ENCODE results near the gene RNF157. TPM values are rescaled to one million over a fixed set of nuclear protein-coding genes. Genes with fewer than 3 reads are reported as not detected.

Gene RNF157
- 100 to 1,000 TPM in 1 of 2 donors, 10 to 100 TPM in 1; 46.6 to 124 TPM for total RNA-seq

- H3K4me1 Mint-ChIP-seq (ENCODE audit: low read depth in 2 of 2) = peaks cover 28 to 30% of the 10 kb centered on the region in 2 donors
- H3K4me3 Mint-ChIP-seq = peak within 1 kb of the TSS; percentile 95
- H3K27me3 Mint-ChIP-seq = peaks cover 0 to 2% of the 10 kb centered on the region in 2 donors
- ATAC-seq = peak; percentile 94 to 96
- peak; percentile 84 for DNase-seq (ENCODE audit: low spot score)
- H3K27ac Mint-ChIP-seq = peak within 1 kb of the TSS; percentile 86 to 95
- H3K36me3 Mint-ChIP-seq = no peaks in the 10 kb centered on the region
- H3K9me3 Mint-ChIP-seq = no peaks in the 10 kb centered on the region
Observed at GRCh38 chr17:76240461-76241203, at the start of gene RNF157. Gene RNF157, minus strand, starts transcription at chr17:76240493. Its CDS starts 253 bp downstream, at chr17:76240240.

GRCh38 chr17:76281573-76282371, 41.5 kb upstream of the RNF157 start:
- Mint-ChIP-seq H3K9me3 (no peaks in the 10 kb centered on the region), H3K4me1 (ENCODE audit: low read depth in 2 of 2) (peaks cover 6 to 23% of the 10 kb centered on the region in 2 donors), H3K27me3 (no peaks in the 10 kb centered on the region), H3K36me3 (no peaks in the 10 kb centered on the region), H3K4me3 (no peak overlapping the region), H3K27ac (peak overlapping the region in 1 of 2 donors; percentile 73)
- ATAC-seq = no peak
- no peak for DNase-seq (ENCODE audit: low spot score)

GRCh38 chr17:76280650-76281049, 40.4 kb upstream of the RNF157 start:
- no peaks in the 10 kb centered on the region for H3K27me3 Mint-ChIP-seq
- H3K36me3 Mint-ChIP-seq = no peaks in the 10 kb centered on the region
- H3K9me3 Mint-ChIP-seq = no peaks in the 10 kb centered on the region
- peaks cover 6 to 32% of the 10 kb centered on the region in 2 donors for H3K4me1 Mint-ChIP-seq (ENCODE audit: low read depth in 2 of 2)
- peak overlapping the region in 1 of 2 donors; percentile 73 for H3K27ac Mint-ChIP-seq
- ATAC-seq = no peak
- no peak overlapping the region for H3K4me3 Mint-ChIP-seq
- DNase-seq (ENCODE audit: low spot score) = no peak

- ATAC-seq = no peak
- no peaks in the 10 kb centered on the region for H3K27me3 Mint-ChIP-seq
Observed at GRCh38 chr17:76279742-76280287, 39.5 kb upstream of the RNF157 start.

GRCh38 chr17:76278952-76279741, 38.9 kb upstream of the RNF157 start:
- Mint-ChIP-seq H3K9me3 (no peaks in the 10 kb centered on the region), H3K27ac (peak overlapping the region in 1 of 2 donors; percentile 73), H3K4me3 (no peak overlapping the region), H3K4me1 (ENCODE audit: low read depth in 2 of 2) (peaks cover 6 to 36% of the 10 kb centered on the region in 2 donors), H3K36me3 (no peaks in the 10 kb centered on the region), H3K27me3 (no peaks in the 10 kb centered on the region)
- DNase-seq (ENCODE audit: low spot score) (peak; percentile 90), ATAC-seq (peak; percentile 78)

More at GRCh38 chr17:76279742-76280287, 39.5 kb upstream of the RNF157 start:
- Mint-ChIP-seq H3K4me3 (no peak overlapping the region), H3K27ac (peak overlapping the region in 1 of 2 donors; percentile 73), H3K9me3 (no peaks in the 10 kb centered on the region), H3K36me3 (no peaks in the 10 kb centered on the region), H3K4me1 (ENCODE audit: low read depth in 2 of 2) (peaks cover 6 to 34% of the 10 kb centered on the region in 2 donors)
- no peak for DNase-seq (ENCODE audit: low spot score)

GRCh38 chr17:76278268-76278908, 38.1 kb upstream of the RNF157 start:
- Mint-ChIP-seq H3K4me3 (no peak overlapping the region), H3K27ac (peak overlapping the region in 1 of 2 donors; percentile 47), H3K9me3 (no peaks in the 10 kb centered on the region), H3K27me3 (no peaks in the 10 kb centered on the region), H3K4me1 (ENCODE audit: low read depth in 2 of 2) (peaks cover 10 to 40% of the 10 kb centered on the region in 2 donors), H3K36me3 (no peaks in the 10 kb centered on the region)
- no peak for DNase-seq (ENCODE audit: low spot score)
- ATAC-seq = no peak

- H3K27me3 Mint-ChIP-seq = no peaks in the 10 kb centered on the region
- H3K4me3 Mint-ChIP-seq = no peak overlapping the region
- ATAC-seq (no peak), DNase-seq (ENCODE audit: low spot score) (no peak)
- no peaks in the 10 kb centered on the region for H3K36me3 Mint-ChIP-seq
- no peaks in the 10 kb centered on the region for H3K9me3 Mint-ChIP-seq
- H3K4me1 Mint-ChIP-seq (ENCODE audit: low read depth in 2 of 2) = peaks cover 10 to 40% of the 10 kb centered on the region in 2 donors
- peak overlapping the region; percentile 19 to 73 for H3K27ac Mint-ChIP-seq
Observed at GRCh38 chr17:76277300-76278267, 37.3 kb upstream of the RNF157 start.

- Mint-ChIP-seq H3K4me1 (ENCODE audit: low read depth in 2 of 2) (peaks cover 10 to 43% of the 10 kb centered on the region in 2 donors), H3K4me3 (no peak overlapping the region), H3K27me3 (no peaks in the 10 kb centered on the region), H3K36me3 (no peaks in the 10 kb centered on the region), H3K9me3 (no peaks in the 10 kb centered on the region), H3K27ac (peak overlapping the region; percentile 19 to 73)
- no peak for ATAC-seq
- no peak for DNase-seq (ENCODE audit: low spot score)
Observed at GRCh38 chr17:76276461-76277299, 36.4 kb upstream of the RNF157 start.

GRCh38 chr17:76276069-76276431, 35.8 kb upstream of the RNF157 start:
- ATAC-seq (no peak), DNase-seq (ENCODE audit: low spot score) (no peak)
- Mint-ChIP-seq H3K4me1 (ENCODE audit: low read depth in 2 of 2) (peaks cover 13 to 46% of the 10 kb centered on the region in 2 donors), H3K4me3 (no peak overlapping the region), H3K27me3 (no peaks in the 10 kb centered on the region), H3K36me3 (no peaks in the 10 kb centered on the region), H3K27ac (peak overlapping the region; percentile 19 to 73), H3K9me3 (no peaks in the 10 kb centered on the region)

- DNase-seq (ENCODE audit: low spot score) (no peak), ATAC-seq (no peak)
- Mint-ChIP-seq H3K4me3 (no peak overlapping the region), H3K4me1 (ENCODE audit: low read depth in 2 of 2) (peaks cover 16 to 50% of the 10 kb centered on the region in 2 donors), H3K27ac (peak overlapping the region; percentile 78 to 85), H3K9me3 (no peaks in the 10 kb centered on the region), H3K27me3 (no peaks in the 10 kb centered on the region), H3K36me3 (no peaks in the 10 kb centered on the region)
Observed at GRCh38 chr17:76275382-76276068, 35.2 kb upstream of the RNF157 start.

Measured in natural killer cell treated with Interleukin-12 subunit alpha and Interleukin-12 subunit beta and Interleukin-15 and Interleukin-18, amount 100 ng/mL, for 72 hours (primary cell).